Activated T-cell treated with anti-CD3 and anti-CD28 coated beads for 48 hours (primary cell): Measurements from ENCODE around the gene ZNF529.
"Not testable (repeated sequence)": the region's sequence is repeated elsewhere in the genome, so short reads cannot be mapped to it uniquely, and the experiment has no call there.

Experiments
- DNase-seq: peaks from one replicate; pipeline ENCODE4 v3.0.0-alpha.2; 2020; ENCODE audit warnings: low read depth

The ZNF529 gene

DNA sequence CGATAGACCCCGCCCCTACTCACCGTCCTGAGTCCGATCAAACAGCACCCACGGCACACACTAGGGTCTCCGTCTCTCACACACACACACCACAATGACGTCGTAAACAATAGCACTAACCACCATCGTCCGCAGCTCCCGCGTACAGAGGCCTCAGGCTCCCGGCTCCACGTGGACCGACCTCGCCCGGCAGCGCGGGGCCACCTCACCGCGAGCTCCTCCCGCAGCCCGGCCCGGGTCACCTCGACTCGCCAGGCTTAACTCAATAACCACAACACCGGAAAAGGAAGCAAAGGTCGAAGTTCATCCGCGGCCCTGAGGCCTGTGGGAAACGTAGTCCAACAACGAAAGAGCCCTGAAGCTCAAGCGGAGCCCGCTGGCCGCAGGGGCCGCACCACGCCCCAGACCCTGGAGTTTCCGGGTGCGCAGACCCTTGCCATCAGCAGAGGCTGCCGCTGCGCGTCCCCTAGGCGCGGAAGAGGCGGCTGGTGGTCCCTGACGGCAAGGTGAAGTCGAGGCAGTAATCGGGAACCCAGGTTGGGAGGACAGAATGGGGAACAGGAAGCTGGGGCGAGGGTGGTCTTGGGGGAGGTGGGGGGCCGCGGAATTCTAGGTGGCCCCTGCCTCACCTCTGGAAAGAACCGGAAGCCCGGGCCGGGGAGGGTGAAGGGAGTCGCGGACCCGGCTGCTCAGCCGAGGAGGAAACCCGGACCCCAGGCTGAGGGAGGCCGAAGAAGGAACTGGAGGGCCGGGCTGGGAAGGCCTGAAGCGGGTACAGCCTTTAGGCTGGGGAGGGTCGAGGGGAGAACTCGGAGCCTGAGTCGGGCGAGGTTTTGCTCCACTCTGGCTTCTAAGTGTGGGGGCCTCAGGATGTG is at the start of gene ZNF529:
Gene ZNF529 (minus strand): TSS at position 273 of the 875 bp plus-strand sequence. CDS start 946 bp downstream, outside the sequence.
- peak; percentile 76 for DNase-seq

DNA sequence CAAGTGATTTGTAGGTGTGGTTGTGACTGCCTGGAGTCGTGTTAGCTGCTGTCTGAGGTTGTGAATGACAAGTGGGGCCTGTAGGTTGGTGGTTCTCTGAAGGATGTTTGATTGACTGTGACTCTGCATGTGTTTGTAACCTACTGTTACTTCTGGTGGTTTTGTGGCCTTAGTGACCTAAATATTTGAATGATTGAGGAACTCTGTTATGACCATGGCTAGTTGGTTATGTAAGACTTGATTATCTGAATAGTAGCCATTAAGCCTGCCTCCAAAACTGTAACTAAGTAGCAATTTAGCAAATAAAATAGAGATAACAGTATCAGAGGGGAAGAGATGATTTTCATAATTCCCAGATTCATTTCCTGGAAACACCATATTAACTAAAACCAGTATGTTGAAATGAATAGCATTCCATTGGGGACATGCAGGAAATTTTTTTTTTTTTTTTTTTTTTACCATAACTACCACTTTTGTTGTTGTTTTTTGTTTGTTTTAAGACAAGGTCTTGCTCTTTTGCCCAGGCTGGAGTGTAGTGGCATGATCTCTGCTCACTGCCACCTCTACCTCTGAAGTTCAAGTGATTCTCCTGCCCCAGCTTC is 32.9 kb upstream of the ZNF529 start:
- DNase-seq = no peak

DNA sequence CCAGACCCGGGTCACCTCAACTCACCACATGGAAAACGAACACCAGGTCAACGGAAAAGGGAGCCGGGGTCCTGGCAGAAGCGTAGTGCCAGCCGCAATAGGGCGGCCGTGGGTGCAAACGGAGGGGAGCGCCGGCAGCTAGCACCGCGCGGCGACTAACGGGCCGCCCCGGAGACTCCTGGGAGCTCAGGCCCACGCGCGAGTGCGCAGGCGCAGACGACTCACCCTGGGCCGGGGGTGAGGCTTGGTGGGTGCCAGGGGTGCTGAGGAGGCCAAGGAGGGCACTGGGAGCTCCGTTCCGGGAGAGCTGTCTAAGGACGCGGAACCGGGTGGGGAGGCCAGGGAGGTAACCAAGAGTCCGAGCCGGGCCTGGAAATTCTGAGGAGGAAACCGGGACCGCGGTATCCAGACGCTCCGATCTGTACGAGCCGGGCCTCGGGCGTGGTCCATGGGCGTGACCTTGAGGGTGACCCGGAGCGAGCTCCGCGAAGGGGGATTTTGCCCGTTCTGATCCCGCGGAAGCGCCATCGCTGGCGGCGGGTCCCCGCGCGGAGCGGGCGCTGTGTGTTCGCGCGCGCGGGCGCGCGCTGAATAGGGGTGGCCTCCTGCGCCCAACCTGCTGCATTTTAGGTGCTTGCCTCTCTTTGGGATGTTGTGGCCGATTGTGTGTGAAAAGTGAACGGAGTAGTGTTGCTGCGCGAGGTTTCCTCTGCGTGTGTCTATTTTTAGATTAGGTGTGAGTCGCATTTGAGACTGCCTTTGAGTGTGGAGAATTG is 32.2 kb upstream of the ZNF529 start, which contains the start of gene ZNF382:
Gene ZNF382 (plus strand): TSS at position 213 of the 776 bp plus-strand sequence. CDS start 4,602 bp downstream, outside the sequence.
- DNase-seq = peak; percentile 85

DNA sequence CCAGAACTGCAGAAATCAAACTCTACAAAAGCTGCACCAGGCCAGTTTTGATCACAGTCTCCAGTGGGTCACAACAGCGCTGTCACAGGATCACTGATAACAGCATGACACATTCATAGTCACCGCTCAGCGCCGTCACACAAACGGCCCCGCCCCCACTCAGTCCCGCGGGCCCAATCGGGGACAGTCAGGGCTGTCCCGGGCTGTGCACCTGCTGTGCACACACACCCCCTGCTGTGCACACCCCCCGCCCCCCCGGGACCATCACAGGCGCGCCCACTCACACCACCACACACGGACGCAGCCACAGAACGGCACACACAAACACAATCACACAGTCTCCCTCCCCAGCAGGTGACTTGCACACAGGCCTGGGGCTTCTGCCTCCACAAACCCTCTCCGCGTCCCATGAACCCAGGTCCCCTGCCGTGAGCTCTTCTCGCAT is 31.6 kb upstream of the ZNF529 start:
- DNase-seq = peak; percentile 83

DNA sequence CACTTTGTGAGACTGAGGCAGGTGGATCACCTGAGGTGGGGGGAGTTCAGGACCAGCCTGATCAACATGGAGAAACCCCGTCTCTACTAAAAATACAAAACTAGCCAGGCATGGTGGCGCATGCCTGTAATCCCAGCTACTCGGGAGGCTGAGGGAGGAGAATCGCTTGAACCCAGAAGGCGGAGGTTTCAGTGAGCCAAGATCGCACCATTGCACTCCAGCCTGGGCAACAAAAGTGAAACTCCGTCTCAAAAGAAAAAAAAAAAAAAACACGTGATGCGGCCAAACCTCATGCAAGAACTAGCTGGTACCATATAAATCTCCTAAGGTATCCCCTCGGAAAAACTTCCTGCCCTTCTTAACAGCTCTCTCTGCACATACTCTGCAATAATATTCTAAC is 29.6 kb upstream of the ZNF529 start:
- not testable (repeated sequence) for DNase-seq

DNA sequence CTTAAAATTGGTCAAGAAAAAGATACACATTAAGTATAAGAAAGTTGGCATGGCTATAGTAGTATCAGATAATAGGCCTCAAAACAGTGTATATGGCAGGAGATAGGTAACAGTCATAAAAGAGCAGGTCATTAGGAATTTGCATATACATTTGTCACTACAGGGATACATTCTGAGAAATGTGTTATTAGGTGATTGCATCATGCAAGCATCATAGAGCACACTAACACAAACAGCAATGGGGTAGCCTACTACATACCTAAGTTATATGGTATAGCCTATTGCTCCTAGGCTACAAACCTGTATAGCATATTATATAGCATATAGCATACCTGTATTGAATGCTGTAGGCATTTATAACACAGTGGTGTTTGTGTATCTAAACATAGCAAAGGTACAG is 6.2 kb upstream of the ZNF529 start:
- DNase-seq = no peak

DNA sequence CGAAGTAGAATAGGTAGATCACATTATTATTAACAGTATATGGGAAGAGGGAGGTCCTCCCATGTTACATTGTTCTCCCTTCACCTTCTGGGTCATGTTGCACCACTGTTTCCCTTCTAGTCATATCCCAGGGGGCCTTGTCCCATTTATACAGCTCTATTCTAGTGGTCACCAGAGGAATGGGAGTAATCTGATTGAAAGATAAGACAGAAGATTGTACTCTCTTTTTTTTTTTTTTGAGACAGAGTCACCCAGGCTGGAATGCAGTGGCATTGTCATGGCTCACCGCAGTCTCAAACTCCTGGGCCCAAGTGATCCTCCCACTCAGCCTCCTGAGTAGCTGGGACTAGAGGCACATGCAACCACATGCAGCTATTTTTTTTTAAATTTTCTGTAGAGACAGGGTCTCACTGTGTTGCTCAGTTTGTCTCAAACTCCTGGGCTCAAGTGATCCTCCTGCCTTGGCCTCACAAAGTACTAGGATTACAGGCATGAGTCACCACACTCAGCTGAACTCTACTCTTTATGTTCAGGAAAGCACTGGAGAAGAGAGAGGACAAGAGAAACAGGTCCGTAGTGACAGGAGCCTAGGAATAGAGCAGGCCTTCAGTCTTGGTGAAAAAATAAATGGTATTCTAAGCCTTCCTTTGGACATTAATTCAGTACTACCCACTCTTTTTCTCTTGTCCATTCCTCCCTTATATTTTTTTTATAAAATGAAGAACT is 4.3 kb upstream of the ZNF529 start:
- no peak for DNase-seq

DNA sequence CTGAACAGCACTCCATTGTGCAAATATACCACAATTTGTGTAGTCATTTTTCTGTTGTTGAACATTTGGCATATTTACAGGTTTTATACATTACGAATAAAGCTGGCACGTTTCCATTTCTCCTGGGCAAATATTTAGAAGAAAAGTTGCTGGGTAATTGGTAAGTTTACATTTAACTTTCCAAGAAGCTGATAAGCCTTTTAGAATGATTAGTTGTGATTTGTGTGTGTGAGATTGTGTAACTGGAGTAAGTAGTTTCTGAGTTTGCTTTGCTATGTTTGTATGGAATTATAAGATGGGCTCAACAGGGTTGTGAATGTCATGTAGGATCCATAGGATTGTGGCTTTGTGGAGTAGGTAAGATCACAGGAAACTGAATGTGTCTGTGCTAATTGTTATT is 1.6 kb upstream of the ZNF529 start:
- DNase-seq = no peak

DNA sequence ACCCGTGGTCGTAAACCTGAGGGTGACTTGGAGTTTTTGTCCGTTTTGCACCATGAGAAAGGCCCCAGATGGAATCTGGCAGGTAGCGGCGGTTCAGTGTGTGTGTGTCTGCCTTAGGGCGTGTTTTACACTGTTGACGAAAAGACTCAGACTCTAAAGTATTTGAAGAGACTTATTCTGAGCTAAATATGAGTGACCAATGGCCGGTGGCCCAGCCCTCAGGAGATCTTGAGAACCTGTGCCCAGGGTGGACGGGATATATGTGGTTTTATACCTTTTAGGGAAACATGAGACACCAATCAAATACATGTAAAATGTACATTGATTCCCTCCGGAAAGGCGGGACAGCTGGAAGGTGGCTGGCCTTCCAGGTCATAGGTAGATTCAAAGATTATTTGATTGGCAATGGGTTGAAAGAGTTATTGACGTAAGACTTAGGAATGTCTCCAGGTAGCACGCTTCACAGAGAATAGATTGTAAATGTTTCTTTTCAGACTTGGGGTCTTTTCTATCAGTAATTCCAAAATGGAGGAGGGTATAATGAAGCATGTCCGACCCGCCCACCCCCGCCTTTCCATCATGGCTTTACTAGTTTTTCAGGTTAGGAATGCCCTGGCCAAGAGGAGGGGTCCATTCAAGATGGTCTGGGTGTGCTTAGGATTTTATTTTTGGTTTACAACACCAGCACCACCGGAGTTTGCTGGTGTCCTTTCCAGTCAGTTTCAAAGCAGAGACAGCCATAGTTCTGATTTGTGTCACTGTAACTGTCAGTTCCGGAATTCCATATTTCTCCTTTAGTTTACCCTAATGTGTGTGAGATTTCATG is 1.0 kb upstream of the ZNF529 start:
- peak; percentile 2 for DNase-seq

DNA sequence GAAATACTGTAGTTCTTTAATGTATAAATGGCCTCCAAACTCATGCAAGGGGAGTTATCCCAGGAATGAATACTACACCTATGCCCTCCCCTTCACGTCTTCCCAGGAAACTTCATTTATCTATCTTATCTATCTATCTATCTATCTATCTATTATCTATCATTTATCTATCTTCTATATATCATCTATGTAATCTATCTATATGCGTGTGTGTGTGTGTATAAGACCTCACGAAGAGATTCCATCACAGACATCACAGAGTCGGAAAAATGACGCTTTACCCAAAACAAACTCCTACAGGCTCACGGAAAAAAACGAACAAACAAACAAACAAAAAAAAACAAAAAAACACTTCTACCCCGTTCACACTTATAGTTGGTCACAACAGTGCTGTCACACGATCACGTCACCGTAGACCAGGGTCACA is 486 bp downstream of the ZNF529 start:
- no peak for DNase-seq

DNA sequence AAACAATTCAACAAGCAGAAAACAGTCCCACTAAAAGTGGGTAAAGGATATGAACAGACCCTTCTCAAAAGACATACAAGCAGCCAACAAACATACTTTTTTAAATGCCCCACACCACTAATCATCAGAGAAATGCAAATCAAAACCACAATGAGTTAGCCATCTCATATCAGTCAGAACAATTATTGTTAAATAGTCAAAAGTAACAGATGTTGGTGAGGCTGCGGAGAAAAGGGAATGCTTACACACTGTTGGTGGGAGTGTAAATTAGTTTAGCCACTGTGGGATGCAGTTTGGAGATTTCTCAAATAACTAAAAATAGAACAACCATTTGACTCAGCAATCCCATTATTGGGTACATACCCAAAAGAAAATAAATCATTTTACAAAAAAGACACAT is 8.7 kb downstream of the ZNF529 start:
- DNase-seq = no peak

DNA sequence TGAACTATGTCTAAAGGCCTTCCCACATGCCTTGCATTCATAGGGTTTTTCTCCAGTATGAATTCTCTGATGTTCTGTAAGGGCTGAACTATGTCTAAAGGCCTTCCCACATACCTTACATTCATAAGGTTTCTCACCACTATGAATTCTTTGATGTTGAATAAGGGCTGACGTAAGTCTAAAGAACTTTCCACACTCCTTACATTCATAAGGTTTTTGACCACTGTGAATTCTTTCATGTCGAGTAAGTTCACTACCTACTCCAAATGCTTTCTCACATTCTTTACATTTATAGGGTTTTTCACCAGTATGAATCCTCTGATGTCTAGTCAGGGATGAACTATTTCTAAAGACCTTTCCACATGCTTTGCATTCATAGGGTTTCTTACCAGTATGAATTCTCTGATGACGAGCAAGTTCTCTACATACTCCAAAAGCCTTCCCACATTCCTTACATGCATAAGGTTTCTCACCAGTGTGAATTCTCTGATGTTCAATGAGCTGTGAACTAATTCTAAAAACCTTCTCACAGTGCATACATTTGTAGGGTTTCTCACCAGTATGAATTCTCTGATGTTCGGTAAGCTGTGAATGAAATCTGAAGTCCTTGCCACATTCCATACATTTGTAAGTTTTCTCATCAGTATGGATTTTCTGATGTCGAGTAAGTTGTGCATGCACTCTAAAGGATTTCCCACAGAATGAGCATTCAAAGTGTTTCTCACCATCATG is 25.9 kb downstream of the ZNF529 start:
- no peak for DNase-seq

DNA sequence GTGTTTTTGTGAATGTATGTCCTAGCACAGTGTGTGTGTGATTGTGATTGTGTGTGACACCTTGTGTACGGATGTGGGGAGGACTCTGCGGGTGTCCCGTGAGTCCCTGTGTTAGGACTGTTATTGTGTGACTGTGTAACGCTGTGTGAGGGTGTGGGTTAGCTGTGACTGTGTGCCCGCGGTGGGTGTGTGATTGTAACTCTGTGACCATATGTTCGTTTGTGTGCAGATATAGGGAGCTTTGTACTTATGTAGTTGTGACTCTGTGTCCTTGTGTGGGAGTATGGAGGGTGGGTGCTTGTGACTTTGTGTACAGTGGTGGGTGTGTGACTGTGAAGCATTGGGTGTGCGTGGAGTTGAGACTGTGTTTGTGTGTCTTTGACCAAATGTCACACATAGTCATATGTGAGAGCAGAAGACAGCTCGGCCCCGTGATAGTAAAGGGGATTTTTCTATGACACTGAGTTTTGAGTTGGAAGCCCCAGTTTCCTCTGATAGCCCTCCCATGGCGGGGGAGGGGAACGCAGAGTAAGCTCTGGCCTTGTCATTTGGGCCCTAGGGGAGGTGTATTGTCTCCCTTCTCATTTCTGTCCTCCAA is 44.1 kb downstream of the ZNF529 start:
- peak; percentile 9 for DNase-seq

DNA sequence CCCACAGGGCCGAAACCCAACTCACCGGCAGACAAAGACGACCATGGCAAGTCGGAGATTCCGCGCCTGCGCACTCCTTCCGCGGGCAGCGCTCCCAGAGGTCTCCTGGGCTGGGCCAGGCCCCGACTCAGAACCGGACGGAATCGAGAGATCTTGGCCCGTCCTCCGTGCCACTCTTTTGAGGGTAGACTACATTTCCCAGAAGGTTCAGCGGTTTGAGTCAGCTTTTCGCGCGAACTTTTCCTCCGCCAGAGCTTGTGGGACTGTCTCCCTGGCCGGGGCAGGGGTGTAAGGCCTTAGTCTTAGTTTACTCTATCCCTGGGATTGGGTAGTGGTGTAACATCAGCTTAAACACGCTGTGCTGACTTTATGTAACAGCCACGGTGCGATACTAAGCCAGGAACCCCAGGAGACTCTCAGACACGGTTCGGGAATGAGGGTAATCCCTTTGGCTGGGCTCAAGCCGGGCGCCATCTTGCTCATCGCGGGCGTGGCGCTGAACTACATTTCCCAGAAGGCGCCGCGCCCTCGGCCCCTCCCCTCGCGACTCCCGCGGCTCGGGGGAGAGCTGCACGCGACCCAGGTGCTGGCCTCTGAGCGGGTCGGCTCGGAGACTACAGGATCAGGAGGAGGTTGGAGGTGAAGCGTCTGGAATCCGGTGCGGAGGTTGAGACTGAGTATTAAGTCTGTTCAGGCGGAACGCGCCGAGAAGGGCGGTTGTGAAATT is 44.7 kb downstream of the ZNF529 start, which contains the start of gene ZNF260:
Gene ZNF260 (minus strand): TSS at position 78 of the 727 bp plus-strand sequence. CDS start 13,033 bp downstream, outside the sequence.
- peak; percentile 90 for DNase-seq

DNA sequence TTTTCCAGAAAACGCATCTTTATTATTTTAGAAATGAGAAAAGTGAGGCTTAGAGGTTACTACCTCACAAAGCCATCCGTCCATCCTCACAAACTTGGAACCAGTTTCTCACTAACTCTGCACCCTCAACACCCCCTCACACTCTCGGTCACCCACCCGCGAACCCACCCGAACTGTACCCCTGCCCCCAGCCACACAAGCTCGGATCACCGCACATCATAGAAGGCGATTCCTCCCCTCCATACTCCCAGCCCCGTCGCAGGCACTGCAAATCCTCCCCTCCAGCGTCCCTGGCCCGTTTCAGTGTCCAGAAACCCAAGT is 45.3 kb downstream of the ZNF529 start:
- no peak for DNase-seq

DNA sequence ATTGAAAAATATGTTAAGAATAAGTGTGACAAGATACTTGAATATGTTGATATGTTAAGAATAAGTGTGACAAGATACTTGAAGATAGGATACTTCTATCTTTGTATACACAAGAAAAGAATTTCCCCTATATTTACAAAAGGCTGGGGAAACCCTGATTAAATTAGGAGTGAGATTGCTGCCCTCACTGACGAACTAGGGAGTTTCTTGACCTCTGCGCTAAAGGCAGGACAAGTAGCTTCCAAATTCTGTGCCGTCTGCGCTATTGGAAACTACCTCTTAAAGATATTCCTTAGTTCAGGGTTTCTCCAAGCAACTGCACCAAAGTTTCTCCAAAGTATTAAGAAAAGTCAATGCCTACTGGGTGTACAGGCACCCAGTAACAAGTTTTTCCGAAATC is 45.8 kb downstream of the ZNF529 start:
- DNase-seq = no peak

DNA sequence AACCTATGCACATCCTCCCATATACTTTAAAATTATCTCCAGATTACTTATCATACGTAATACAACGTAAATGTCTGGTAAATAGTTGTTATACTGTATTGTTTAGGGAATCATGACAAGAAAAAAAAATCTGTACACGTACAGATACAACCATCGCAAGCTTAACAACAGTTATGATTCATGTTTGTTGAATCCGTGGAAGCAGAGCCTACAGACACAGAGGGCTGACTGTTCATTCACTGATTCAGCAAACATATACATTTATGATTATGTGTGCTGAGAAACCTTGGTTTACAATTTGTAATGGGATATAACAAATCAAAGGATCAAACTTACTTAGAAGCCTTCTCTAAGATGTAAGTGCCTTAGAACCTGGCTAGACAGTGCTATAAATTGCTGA is 46.5 kb downstream of the ZNF529 start:
- no peak for DNase-seq

DNA sequence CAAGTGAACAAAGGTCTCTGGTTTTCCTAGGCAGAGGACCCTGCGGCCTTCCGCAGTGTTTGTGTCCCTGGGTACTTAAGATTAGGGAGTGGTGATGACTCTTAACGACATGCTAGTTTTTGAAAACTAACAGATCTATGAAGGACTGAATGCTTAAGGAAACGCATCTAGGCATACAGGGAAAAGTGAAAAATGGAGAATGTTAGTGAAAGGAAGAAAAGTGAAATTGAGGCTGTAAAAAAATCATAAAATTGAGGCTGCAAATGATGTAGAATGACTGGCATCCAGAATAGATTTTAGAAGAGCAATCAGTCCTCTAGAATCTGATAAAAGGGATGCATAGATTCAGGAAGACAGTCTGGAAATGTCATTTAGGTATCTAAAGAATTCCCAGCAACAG is 48.5 kb downstream of the ZNF529 start:
- DNase-seq = no peak

DNA sequence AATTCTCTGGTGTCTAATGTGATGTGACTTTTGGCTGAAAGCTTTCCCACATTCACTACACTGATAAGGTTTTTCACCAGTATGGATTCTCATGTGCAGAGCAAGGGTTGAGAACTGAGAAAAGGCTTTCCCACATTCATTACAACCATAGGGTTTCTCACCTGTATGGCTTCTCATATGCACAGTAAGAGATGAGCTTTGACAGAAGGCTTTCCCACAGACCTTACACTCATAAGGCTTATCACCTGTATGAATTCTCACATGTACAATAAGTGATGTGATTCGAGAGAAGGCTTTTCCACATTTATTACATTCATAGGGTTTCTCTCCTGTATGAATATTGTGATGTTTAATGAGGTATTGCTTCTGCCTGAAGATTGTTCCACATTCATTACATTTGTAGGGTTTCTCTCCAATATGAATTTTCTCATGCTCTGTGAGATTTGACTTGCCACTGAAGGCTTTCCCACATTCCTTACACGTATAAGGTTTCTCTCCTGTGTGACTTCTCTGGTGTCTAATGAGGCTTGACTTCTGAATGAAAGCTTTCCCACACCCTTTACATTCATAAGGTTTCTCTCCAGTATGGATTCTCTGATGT is 59.0 kb downstream of the ZNF529 start:
- no peak for DNase-seq
